Natural killer cell (primary cell): ENCODE measurements around the gene METRNL. TPM values are rescaled to one million over a fixed set of nuclear protein-coding genes. Genes with fewer than 3 reads are reported as not detected.
"Not testable (repeated sequence)": the region's sequence is repeated elsewhere in the genome, so short reads cannot be mapped to it uniquely, and the experiment has no call there.

Source experiments
- ATAC-seq, 3 donors: fragments of 150-1000 bp in 2 of 3; fragments of 200-7000 bp in 1 of 3; cut with Tn5 transposase; 1 replicate in 1 of 3; 2 replicates in 2 of 3; pipeline ENCODE4 v1.10.0; 2021; ENCODE audit warnings: mild to moderate bottlenecking in 2 of 3, moderate library complexity in 2 of 3
- DNase-seq, 2 donors: peaks; one replicate each; pipeline versions ENCODE4 v3.0.0 to v3.0.0-alpha.2; 2013 to 2021; ENCODE audit warnings: mixed read lengths in 1 of 2
- H3K27ac ChIP-seq: one replicate; pipeline ENCODE4 v1.5.1; 2013; ENCODE audit warnings: mild to moderate bottlenecking, low read length
- H3K27me3 ChIP-seq: one replicate; pipeline ENCODE4 v1.6.1; 2013; ENCODE audit warnings: low read length; ENCODE audit not compliant: control insufficient read depth, insufficient read depth
- H3K36me3 ChIP-seq: one replicate; pipeline ENCODE4 v1.6.1; 2013; ENCODE audit warnings: low read length; ENCODE audit not compliant: control insufficient read depth, insufficient read depth
- H3K4me1 ChIP-seq: one replicate; pipeline ENCODE4 v1.6.1; 2013; ENCODE audit warnings: low read length; ENCODE audit not compliant: control insufficient read depth, insufficient read depth
- H3K4me3 ChIP-seq: one replicate; pipeline ENCODE4 v1.5.1; 2013; ENCODE audit warnings: low read length
- H3K9me3 ChIP-seq: one replicate; pipeline ENCODE4 v1.6.1; 2013; ENCODE audit warnings: low read length; ENCODE audit not compliant: control insufficient read depth, insufficient read depth
- H3K27ac Mint-ChIP-seq, 2 donors: one replicate each; pipeline ENCODE4 v1.8.0; 2022; ENCODE audit warnings: mild to moderate bottlenecking in 2 of 2, mixed read lengths in 2 of 2, moderate library complexity in 1 of 2
- H3K27me3 Mint-ChIP-seq, 2 donors: one replicate each; pipeline ENCODE4 v1.8.0; 2022; ENCODE audit warnings: low read depth in 2 of 2, mixed read lengths in 2 of 2
- H3K36me3 Mint-ChIP-seq: one replicate; pipeline ENCODE4 v1.8.0; 2022; ENCODE audit warnings: mixed read lengths
- H3K4me1 Mint-ChIP-seq, 2 donors: one replicate each; pipeline ENCODE4 v1.8.0; 2022; ENCODE audit warnings: mixed read lengths in 2 of 2
- H3K4me3 Mint-ChIP-seq: one replicate; pipeline ENCODE4 v1.8.0; 2022; ENCODE audit warnings: mild to moderate bottlenecking, moderate library complexity, mixed read lengths
- H3K9me3 Mint-ChIP-seq, 2 donors: one replicate each; pipeline ENCODE4 v1.8.0; 2022; ENCODE audit warnings: mixed read lengths in 2 of 2
- CTCF ChIP-seq: fragments of 200-600 bp; IDR thresholded peaks from one replicate; pipeline ENCODE4 v1.8.0; 2022; ENCODE audit warnings: antibody characterized with exemption
- WGBS: methylation state at CpG from one replicate; pipeline ENCODE4 v1.1.7; 2013; ENCODE audit warnings: missing lambda C conversion rate; ENCODE audit not compliant: insufficient coverage; 5-methylcytosine and 5-hydroxymethylcytosine counted together
- intact Hi-C: fragments of 100-400 bp; cut with micrococcal nuclease; formaldehyde crosslinking; loops from one replicate; pipeline ENCODE4 v1.14.2; 2022
- total RNA-seq, 4 donors: library from RNA; stranded (reverse); fragments of 120-200 nt in 1 of 4; gene quantifications; one replicate each; pipeline versions ENCODE4 v1.2.3 to v1.2.4, GENCODE V29; 2013 to 2022

Gene METRNL
- 100 to 1,000 TPM; 227 to 390 (median 325) TPM for total RNA-seq
- total RNA-seq (2013) = 49.5 TPM

GRCh38 chr17:83079352-83079747, at the start of gene METRNL:
METRNL (plus strand) TSS chr17:83079609; CDS start chr17:83079816, 207 bp downstream.
- H3K36me3 Mint-ChIP-seq = no peaks in the 10 kb centered on the region
- ATAC-seq = peak; percentile 16 to 52 (median 24)

GRCh38 chr17:83030432-83030831, 49.0 kb upstream of the METRNL start:
- H3K4me1 ChIP-seq = peaks cover 21% of the 10 kb centered on the region
- Mint-ChIP-seq H3K9me3 (no peaks in the 10 kb centered on the region), H3K36me3 (no peaks in the 10 kb centered on the region), H3K27me3 (no peaks in the 10 kb centered on the region), H3K4me3 (no peak overlapping the region), H3K27ac (no peak overlapping the region), H3K4me1 (peaks cover 11 to 26% of the 10 kb centered on the region in 2 donors)
- no peaks in the 10 kb centered on the region for H3K27me3 ChIP-seq
- intact Hi-C loops = no loop called here
- no peak for TF ChIP-seq CTCF
- no peaks in the 10 kb centered on the region for H3K9me3 ChIP-seq
- no peak overlapping the region for H3K27ac ChIP-seq
- no peak for ATAC-seq
- no peak for DNase-seq
- H3K4me3 ChIP-seq = no peak overlapping the region
- 93% methylated on average over 23 of the region's 23 CpGs for WGBS
- peaks cover 2% of the 10 kb centered on the region for H3K36me3 ChIP-seq

More at GRCh38 chr17:83079352-83079747, at the start of gene METRNL:
- H3K4me3 Mint-ChIP-seq = peak within 1 kb of the TSS; percentile 68
- WGBS = under 1% methylated on average over 69 of the region's 69 CpGs
- no peaks in the 10 kb centered on the region for H3K27me3 Mint-ChIP-seq
- H3K4me1 Mint-ChIP-seq = peaks cover 29 to 37% of the 10 kb centered on the region in 2 donors
- Histone ChIP-seq H3K27me3 (peaks cover 2% of the 10 kb centered on the region), H3K4me3 (peak within 1 kb of the TSS; percentile 26), H3K36me3 (no peaks in the 10 kb centered on the region), H3K9me3 (no peaks in the 10 kb centered on the region), H3K27ac (no peak within 1 kb of the TSS), H3K4me1 (peaks cover 44% of the 10 kb centered on the region)
- no peaks in the 10 kb centered on the region for H3K9me3 Mint-ChIP-seq
- TF ChIP-seq CTCF = no peak
- DNase-seq = peak; percentile 73 to 80
- intact Hi-C loops = no loop called here
- peak within 1 kb of the TSS in 1 of 2 donors; percentile 57 for H3K27ac Mint-ChIP-seq

GRCh38 chr17:83031321-83031945, 48.0 kb upstream of the METRNL start:
- TF ChIP-seq CTCF = no peak
- Mint-ChIP-seq H3K4me3 (no peak overlapping the region), H3K27me3 (no peaks in the 10 kb centered on the region), H3K27ac (no peak overlapping the region), H3K4me1 (peaks cover 1 to 17% of the 10 kb centered on the region in 2 donors), H3K36me3 (no peaks in the 10 kb centered on the region), H3K9me3 (no peaks in the 10 kb centered on the region)
- no peaks in the 10 kb centered on the region for H3K27me3 ChIP-seq
- WGBS = 91% methylated on average over 35 of the region's 35 CpGs
- intact Hi-C loops = no loop called here
- no peak overlapping the region for H3K4me3 ChIP-seq
- ATAC-seq = no peak
- H3K27ac ChIP-seq = no peak overlapping the region
- peaks cover 16% of the 10 kb centered on the region for H3K4me1 ChIP-seq
- DNase-seq = no peak
- no peaks in the 10 kb centered on the region for H3K9me3 ChIP-seq
- H3K36me3 ChIP-seq = peaks cover 2% of the 10 kb centered on the region

- H3K4me1 ChIP-seq = peaks cover 11% of the 10 kb centered on the region
- H3K4me3 ChIP-seq, H3K36me3 Mint-ChIP-seq, DNase-seq, ATAC-seq, H3K27me3 ChIP-seq, H3K36me3 ChIP-seq, H3K27ac Mint-ChIP-seq, H3K4me3 Mint-ChIP-seq, H3K27ac ChIP-seq, H3K9me3 Mint-ChIP-seq, intact Hi-C loops, H3K9me3 ChIP-seq, H3K27me3 Mint-ChIP-seq: not testable (repeated sequence)
- 86% methylated on average over 33 of the region's 33 CpGs for WGBS
- peaks cover 0 to 11% of the 10 kb centered on the region in 2 donors for H3K4me1 Mint-ChIP-seq
These were observed 47.4 kb upstream of the METRNL start for GRCh38 chr17:83031946-83032451.
